Measurements from ENCODE around the gene PLIN4.
A peak's percentile ranks its signal among the peaks of the same experiment; 100 is the strongest.
"Not testable (repeated sequence)": the region's sequence is repeated elsewhere in the genome, so short reads cannot be mapped to it uniquely, and the experiment has no call there.

Gene PLIN4, protein sequence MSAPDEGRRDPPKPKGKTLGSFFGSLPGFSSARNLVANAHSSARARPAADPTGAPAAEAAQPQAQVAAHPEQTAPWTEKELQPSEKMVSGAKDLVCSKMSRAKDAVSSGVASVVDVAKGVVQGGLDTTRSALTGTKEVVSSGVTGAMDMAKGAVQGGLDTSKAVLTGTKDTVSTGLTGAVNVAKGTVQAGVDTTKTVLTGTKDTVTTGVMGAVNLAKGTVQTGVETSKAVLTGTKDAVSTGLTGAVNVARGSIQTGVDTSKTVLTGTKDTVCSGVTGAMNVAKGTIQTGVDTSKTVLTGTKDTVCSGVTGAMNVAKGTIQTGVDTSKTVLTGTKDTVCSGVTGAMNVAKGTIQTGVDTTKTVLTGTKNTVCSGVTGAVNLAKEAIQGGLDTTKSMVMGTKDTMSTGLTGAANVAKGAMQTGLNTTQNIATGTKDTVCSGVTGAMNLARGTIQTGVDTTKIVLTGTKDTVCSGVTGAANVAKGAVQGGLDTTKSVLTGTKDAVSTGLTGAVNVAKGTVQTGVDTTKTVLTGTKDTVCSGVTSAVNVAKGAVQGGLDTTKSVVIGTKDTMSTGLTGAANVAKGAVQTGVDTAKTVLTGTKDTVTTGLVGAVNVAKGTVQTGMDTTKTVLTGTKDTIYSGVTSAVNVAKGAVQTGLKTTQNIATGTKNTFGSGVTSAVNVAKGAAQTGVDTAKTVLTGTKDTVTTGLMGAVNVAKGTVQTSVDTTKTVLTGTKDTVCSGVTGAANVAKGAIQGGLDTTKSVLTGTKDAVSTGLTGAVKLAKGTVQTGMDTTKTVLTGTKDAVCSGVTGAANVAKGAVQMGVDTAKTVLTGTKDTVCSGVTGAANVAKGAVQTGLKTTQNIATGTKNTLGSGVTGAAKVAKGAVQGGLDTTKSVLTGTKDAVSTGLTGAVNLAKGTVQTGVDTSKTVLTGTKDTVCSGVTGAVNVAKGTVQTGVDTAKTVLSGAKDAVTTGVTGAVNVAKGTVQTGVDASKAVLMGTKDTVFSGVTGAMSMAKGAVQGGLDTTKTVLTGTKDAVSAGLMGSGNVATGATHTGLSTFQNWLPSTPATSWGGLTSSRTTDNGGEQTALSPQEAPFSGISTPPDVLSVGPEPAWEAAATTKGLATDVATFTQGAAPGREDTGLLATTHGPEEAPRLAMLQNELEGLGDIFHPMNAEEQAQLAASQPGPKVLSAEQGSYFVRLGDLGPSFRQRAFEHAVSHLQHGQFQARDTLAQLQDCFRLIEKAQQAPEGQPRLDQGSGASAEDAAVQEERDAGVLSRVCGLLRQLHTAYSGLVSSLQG (N-terminal part only)

DNA sequence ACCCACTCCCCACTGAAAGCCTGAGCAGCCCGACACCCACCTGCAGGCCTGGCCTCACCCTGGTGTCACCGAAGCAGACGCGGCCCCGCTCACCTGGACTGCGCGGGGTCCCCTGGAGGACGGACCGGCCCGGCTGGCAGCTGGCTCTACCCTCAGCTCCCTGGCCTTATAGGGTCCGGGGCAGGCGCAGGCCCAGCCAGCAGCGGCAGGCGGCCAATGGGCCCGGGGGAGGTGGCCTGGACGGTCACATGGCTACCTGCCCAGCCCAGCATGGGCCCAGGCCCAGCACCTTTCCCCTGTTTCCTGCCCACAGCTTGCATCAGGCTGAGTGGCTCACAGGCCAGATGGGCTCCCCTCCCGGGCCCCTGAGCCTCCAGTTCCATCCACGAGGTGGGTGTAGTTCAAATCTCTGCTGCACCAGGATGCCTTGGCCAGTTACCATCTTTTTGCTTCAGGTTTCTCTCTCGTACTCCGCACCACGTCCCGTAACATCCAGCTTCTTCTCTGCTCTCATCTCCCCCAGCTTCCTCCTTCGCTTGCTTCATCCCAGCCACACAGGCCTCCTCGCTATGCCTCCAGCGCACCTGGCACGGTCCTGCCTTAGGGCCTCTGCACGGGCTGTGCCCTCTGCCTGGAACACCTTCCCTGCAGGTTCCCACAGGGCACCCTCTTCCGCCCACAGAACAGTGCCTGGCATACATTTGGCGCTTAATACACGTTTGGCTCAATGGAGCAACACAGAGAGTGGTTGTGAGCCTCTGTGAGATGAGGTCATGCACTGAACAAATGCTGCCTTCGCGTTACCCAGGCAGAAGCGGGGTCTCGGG lies at the start of gene PLIN4:
Gene PLIN4, minus strand, starts transcription at position 142 of the 827 bp plus-strand sequence. CDS start 214 bp downstream, outside the sequence.
- DNase-seq: no peak

DNA sequence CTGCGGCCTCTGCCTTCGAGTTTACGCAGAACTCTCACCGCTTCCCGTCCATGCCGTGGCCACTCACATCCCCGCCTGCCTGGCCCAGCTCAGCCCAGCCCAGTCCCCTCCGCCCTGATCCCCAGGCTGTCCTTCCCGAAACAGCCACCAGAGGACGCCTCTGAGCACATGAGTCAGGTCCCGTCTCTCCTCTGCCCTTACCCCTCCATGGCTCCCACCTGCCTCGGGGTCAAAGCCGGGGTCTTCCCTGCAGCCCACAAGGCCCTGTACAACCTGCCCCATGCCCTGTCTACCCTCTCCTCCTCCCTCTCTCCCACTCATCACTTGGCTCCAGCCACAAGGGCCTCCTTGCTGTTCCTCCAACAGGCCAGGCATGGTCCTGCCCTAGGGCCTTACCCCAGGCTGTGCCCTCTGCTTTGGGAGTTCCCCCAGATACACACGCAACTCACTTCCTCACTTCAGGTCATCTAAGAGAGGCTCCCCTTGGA lies 49.3 kb upstream of the PLIN4 start:
- no peak for DNase-seq

DNA sequence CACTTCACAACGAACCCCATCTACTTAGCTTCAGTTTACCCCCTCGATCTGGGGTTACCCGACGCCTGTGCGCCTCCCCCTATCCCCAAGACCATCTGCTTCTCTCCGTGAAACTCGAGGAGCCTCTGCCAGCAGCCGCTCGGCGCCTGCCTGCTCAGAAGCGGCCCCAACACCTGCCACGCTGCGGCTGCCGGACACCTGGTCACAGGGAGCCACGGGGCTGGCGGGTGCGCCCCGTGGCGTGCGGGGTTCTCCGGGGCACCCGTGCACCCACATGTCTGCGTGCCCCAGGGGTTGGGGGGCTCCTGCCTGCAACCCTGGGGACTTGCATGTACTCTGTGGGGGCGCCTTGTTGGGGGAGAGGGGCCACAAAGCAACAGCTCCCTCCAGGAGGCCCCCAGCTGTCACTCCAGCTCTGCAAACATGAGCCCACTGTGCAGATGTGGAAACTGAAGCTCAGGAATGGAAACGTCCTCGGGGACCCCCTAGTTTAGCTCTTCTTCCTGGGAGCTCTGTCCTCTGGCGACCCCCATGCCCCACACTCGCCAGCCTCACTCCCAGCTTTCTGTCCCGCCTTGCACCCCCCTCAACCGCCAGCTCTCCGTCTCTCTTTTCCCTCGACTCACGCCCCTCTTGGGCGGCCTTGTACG lies 48.2 kb upstream of the PLIN4 start:
- DNase-seq: peak; percentile 30

DNA sequence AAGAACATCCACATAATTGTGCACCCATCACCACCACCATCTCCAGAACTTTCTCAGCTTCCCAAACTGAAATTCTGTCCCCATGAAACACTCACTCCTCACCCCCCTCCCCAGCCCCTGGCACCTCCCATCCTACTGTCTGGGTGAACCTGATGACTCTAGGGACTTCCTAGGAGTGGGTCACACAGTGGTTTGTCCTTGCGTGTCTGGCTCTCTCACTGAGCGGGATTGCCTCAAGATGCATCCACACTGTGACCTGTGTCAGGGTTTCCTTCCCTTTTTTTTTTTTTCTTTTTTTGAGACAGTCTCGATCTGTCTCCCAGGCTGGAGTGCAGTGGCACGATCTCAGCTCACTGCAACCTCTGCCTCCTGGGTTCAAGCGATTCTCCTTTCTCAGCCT lies 45.3 kb upstream of the PLIN4 start:
- DNase-seq: not testable (repeated sequence)

DNA sequence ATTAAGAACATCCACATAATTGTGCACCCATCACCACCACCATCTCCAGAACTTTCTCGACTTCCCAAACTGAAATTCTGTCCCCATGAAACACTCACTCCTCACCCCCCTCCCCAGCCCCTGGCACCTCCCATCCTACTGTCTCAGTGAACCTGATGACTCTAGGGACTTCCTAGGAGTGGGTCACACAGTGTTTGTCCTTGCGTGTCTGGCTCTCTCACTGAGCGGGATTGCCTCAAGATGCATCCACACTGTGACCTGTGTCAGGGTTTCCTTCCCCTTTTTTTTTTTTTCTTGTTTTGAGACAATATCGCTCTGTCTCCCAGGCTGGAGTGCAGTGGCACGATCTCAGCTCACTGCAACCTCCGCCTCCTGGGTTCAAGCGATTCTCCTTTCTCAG lies 43.8 kb upstream of the PLIN4 start:
- DNase-seq: not testable (repeated sequence)

DNA sequence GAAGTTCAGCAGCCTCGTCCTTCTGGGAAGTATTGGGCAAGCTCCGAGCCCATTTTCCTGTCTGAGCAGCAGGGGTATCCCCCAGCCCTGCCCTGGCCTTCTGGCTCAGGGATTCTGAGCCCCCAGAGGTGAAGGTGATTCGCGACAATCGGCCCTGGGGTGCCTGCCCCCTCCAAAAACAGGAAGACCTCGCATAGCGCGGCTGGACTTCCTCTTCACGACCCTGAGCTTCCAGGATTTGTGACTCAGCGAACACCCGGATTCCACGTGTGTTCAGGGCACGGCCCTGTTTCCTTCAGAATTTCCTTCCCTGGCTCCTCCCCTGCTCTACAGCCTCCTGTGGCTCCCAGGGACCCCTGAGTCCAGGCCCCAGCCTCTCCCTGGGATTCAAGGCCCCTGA lies 41.3 kb upstream of the PLIN4 start, which contains the start of gene SEMA6B:
Gene SEMA6B, minus strand, starts transcription at position 116 of the 400 bp plus-strand sequence. CDS start 1,227 bp downstream, outside the sequence.
- no peak for DNase-seq

DNA sequence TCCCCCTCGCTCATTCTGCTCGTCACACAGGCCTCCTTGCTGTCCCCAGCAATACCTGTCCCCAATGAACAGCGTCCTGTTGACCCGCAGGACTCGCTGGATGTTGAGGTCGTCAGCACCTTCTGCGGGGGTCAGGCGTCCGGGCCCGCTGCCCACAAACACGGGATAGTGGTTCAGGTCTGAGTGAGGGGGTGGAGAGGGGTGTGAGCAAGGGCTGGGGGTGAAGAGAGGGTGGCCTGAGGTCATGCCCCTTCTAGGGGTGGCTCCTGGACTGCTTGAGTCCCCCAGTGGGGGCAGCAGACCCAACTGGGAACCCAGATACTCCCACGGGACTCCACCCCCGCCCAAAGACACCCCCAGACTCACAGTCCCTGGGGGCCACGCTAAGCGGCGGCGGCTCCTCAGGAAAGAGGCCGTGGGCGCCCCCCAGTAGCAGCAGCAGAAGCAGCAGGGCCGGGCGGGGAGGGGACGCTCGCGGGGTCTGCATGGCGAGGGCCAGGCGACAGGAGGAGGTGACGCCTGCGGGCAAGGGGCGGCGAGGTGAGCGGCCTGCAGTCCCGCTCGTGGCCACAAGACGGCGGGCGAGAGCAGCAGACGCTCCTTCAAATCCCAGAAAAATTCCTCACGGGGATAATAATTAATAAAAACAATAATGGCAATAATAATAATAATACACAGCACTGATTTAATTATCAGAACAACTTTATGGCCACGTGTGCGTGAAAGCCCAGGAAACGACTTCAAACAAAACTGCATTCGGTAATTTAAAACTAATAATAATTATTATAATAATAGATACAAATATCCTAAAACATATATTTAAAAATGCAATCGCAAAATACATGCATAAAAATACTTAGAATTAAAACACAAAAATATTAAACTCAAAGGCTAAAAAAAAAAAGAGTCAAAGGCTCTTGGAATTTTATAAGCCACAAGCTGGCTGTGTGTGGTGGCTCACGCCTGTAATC lies 40.0 kb upstream of the PLIN4 start:
- peak; percentile 13 for DNase-seq

DNA sequence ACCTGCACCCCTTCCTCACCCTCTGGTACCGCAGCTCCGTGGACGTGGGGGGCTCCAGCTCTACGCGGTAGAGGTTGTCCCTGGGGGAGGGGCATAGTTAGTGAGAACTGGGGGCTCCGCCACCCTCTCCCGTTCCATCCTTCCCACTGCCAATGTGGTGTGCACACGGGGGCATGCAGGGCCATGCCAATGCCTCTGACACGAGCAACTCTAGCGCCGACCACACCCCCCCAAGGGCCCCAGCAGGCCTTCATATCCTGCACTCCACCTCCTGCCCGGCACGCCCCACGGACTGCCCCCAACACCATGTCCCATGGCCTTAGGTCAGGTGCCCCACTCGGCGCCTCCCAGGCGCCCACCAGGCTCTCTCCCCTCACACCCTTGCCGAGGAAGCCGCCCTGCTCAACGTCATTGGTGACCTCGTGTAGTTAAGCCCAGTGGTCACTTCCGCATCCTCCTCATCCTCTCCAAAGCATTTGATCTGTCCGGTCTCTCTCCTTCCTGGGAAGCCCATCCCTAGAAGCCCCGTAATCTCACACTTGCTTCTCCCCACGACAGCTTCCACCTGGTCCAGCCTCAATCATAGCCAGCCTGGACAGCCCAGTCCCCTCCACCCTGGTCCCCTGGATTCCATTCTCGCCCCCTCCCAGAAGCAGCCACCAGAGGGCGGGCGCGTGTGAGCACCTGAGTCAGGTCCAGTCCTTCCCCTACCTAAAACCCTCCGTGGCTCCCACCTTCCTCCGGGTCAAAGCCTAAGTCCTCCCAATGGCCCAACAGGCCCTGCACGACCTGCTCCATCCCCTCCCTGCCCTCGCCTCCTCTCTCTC lies 39.1 kb upstream of the PLIN4 start:
- no peak for DNase-seq

DNA sequence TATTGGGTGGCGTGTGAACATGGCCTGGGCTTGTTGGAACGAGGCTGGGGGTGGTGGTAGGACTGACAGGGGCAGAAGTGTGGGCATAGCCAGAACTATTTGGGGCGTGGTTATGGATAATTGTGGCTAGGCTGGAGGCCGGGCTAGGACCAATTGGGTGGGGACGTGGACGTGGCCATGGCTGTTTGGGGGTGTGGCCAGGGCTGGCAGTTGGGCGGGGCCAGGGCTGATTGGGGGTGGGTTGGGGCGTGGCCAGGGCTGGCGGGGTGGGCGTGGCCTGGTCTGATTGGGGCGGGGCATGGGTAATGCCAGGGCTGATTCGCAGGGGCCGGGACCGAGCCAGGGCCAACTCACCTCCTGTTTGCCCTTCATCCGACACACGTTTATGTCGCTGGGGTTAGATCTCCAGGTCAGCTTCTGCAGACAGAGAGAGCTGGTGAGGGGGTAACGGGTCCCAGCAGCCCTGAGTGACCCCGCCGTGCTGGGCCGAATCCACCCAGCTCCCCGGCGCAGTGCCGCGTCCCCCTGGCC lies 38.4 kb upstream of the PLIN4 start:
- no peak for DNase-seq

DNA sequence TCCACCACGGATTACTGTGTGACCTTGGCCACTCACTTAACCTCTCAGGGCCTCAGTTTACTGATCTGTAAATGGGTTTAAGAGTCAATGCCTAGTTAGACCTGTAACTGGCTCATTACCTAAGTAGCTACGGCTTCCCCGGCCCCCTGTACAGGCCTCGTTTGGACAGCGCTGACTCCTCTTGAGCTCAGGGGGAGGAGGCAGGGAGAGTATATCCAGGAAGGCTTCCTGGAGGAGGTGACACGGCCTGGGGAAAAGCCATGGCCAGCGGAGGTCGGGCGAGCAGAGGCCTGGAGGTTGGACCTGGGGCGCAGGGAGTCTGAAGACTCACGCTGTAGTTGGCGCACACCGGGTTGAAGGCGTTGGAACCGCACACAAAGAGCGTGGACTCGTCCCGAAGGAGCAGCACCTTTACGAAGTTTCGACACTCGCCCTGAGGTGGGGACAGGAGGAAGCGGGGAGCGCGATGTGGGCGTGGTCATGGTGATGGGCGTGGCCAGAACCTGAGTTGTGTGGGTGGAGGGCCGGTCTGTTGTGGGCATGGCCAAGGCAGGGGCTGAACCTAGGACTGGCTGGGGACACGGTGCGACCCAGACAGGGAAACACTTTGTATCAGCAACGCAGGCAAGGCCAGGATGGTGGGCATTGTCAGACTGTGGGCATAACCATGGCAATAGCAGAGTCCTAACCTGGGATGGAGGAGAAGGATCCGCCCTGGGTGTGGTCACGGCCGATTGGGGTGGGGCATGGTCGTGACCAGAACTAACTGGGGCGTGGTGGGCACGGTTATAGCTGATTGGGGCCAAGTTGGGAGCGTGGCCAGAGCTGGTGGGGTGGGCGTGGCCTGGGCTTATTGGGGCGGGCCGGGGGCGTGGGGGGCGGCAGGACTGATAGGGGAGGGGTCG lies 37.6 kb upstream of the PLIN4 start:
- DNase-seq: no peak

DNA sequence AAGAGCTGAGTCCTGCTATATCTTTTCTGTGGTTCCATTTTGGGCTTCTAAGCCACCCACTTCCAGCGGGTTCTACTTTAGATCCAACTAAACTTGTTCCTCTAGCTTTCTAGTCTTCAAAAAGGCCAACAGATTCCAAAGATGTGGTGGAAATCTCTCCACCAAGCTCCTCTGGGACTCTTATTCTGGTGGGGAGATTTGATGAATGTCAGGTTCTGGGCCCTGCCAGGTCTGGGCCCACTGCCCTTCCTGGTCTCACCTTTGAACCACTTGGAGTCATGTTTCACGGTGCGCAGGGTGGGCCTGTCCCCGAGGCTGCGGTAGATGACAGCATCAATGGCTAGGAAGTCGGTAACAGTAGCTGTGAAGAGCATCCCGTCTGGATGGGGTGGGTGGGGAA lies 36.4 kb upstream of the PLIN4 start:
- DNase-seq: no peak

DNA sequence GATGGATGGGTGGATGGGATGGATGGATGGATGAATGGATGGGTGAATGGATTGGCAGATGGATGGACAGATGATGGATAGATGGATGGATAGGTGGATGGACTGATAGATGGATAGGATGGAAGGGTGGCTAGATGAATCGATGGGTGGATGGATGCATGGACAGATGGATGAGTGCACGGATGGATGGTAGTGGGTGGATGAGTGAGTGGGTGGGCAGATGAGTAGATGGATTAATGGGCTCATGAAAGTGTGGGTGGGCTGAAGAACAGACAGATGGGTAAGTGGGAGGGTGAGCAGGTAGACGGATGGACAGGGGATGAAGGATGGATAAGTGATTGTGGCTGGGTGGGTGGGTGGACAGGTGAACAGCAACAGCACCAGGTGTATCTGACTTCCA lies 35.5 kb upstream of the PLIN4 start:
- no peak for DNase-seq

DNA sequence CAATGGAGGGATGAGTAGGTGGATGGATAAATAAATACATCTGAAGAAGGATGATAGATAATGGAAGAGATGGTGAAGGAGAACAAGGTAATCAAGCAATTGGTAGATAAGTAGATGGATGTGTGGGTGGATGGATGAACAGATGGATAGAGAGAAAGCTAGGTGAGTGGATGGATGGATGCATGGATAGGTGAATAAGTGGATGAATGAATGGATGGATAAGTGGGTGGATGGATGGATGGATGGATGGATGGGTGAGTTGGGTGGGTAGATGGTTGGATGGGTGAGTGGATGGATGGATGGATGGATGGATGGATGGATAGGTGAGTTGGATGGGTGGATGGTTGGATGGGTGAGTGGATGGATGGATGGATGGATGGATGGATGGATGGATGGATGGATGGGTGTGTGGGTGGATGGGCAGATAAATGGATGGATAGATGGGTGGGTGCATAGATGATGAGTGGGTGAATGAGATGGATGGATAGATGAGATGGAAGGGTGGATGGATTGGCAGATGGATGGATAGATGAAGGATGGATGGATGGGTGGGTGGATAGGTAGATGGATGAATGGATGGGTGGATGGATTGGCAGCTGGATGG lies 34.9 kb upstream of the PLIN4 start:
- no peak for DNase-seq

DNA sequence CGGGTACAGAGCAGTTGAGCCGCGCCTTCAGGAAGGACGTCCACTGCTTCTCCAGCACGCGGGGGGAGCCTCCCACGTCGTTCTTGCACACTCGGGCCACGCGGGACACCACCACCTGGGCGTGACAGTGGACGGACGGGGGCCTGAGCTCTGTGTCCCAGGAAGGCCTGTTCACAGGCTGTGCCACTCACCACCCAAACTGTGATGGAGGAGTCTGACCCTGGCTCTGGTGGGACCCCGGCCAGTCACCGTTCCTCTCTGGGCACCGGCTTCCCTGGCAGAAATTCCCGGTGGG lies 34.2 kb upstream of the PLIN4 start:
- DNase-seq: no peak

DNA sequence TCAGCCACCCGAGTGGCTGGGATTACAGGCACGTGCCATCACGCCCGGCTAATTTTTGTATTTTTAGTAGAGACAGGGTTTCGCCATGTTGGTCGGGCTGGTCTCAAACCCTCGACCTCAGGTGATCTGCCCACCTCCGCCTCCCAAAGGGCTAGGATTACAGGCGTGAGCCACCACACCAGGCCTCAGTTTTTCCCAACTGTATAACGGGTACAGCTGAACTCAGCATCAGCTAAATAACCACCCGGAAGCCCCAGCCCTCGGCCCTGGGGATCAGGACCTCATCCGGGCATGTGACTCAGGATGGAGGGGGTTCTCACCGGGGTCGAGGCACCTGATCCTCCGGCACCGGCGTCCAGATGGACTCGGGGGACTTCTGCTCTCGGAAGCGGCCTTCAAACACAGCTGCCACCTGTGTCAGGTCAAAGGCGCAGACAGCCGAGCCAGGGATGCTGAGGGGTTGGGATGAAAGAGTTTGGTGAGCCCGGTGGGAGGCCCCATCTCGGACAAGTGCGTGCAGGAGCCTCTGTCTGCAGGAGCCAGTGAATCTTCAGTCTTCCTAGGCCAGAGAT lies 32.3 kb upstream of the PLIN4 start:
- no peak for DNase-seq

DNA sequence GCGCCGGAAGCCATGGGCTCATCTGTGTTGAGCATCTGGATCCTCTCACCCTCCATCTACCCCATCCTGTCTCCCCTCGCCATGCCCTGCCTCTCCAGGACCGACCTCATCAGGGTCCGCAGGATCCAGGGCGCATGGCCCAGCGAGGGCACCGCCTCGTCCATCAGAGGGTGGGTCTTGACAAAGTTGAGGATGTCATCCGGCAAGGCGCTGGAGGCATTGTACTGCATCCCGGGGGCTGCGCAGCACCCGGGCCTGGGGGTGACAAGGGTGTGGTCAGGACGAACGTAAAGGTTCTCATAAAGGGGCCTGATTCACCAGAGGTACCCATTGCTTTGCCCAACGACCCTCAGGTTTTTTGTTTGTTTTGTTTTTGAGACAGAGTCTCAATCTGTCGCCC lies 31.7 kb upstream of the PLIN4 start:
- DNase-seq: no peak

DNA sequence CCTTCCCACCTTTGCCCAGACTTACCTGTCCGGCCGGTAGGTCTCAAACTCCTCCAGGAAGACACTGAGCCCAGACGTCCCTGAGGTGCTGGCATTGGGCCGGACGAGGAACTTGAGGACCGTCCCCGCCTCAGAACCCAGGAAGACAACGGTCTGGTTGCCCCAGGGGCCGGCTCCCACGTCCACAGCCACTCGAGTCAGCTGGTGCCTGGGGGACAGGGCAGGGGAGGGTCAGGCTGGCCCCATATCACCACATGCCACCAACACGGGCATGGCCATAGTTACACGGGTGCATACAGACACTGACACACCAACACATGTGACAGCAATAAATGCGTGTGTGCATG lies 29.9 kb upstream of the PLIN4 start:
- DNase-seq: no peak
